Measurements from ENCODE around the gene TIMM17A.

DNA sequence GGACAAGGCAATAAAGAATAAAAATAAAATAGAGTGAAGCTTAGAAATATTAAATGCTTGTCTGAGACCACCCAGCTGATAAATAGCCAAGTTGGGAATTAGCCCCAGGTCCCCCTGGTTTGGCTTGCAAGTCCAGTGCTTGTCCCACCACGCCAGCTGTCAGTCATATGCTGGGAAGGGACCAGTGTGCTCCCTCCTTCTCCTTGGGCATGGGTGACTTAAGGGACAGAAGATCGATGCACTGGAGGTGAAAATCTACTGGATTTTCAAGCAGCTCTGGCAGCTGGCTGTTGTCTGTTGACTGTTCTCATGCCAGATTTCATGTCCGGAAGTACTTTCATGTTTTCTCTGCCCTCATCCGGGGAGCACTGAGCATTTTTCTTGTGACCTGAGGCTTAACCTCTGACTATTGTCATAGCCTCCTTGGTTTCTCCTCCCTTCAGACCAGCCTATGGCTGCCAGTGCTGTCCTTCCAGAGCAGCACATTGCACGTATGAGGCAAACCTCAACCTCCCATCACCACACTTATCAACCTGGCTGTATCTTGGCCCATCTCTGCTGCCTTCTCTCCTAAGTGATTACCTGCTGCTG lies 21.4 kb upstream of the TIMM17A start:
- TF ChIP-seq, protein P1, sequence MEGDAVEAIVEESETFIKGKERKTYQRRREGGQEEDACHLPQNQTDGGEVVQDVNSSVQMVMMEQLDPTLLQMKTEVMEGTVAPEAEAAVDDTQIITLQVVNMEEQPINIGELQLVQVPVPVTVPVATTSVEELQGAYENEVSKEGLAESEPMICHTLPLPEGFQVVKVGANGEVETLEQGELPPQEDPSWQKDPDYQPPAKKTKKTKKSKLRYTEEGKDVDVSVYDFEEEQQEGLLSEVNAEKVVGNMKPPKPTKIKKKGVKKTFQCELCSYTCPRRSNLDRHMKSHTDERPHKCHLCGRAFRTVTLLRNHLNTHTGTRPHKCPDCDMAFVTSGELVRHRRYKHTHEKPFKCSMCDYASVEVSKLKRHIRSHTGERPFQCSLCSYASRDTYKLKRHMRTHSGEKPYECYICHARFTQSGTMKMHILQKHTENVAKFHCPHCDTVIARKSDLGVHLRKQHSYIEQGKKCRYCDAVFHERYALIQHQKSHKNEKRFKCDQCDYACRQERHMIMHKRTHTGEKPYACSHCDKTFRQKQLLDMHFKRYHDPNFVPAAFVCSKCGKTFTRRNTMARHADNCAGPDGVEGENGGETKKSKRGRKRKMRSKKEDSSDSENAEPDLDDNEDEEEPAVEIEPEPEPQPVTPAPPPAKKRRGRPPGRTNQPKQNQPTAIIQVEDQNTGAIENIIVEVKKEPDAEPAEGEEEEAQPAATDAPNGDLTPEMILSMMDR (IDR thresholded peaks at IDR 0.05 in 8 of 11, conservative IDR thresholded peaks at IDR 0.05 in 3 of 11): no peak
- no peak for TF ChIP-seq POLR2A (IDR thresholded peaks at IDR 0.05)

Measured in spleen (tissue), 7 donors.